ENCODE data around the gene LNP1.

Gene LNP1

GRCh38 chr3:100448079-100448478, 46.7 kb downstream of the LNP1 start:
- H3K4me3 ChIP-seq = no peak overlapping the region
- TF ChIP-seq CTCF (IDR thresholded peaks at IDR 0.05) = no peak
- no peak overlapping the region for H3K27ac ChIP-seq
- no peak for DNase-seq (ENCODE audit: low spot score)

- no peak for DNase-seq (ENCODE audit: low spot score)
- Histone ChIP-seq H3K27ac (no peak overlapping the region), H3K4me3 (no peak overlapping the region)
- TF ChIP-seq CTCF (IDR thresholded peaks at IDR 0.05) = no peak
Observed at GRCh38 chr3:100449214-100449613, 47.9 kb downstream of the LNP1 start.

- no peak overlapping the region for H3K4me3 ChIP-seq
- H3K27ac ChIP-seq = no peak overlapping the region
- DNase-seq (ENCODE audit: low spot score) = no peak
- no peak for TF ChIP-seq CTCF (IDR thresholded peaks at IDR 0.05)
Observed at GRCh38 chr3:100454677-100455076, 53.3 kb downstream of the LNP1 start.

- Histone ChIP-seq H3K4me3 (no peak overlapping the region), H3K27ac (no peak overlapping the region)
- DNase-seq (ENCODE audit: low spot score) = no peak
Observed at GRCh38 chr3:100455841-100456550, 54.7 kb downstream of the LNP1 start.

GRCh38 chr3:100456745-100457144, 55.4 kb downstream of the LNP1 start:
- DNase-seq (ENCODE audit: low spot score) = no peak
- no peak overlapping the region for H3K27ac ChIP-seq
- TF ChIP-seq CTCF (IDR thresholded peaks at IDR 0.05) = no peak
- H3K4me3 ChIP-seq = no peak overlapping the region

More at GRCh38 chr3:100455841-100456550, 54.7 kb downstream of the LNP1 start:
- TF ChIP-seq CTCF (IDR thresholded peaks at IDR 0.05) = no peak

GRCh38 chr3:100457811-100458210, 56.5 kb downstream of the LNP1 start:
- DNase-seq (ENCODE audit: low spot score) = no peak
- Histone ChIP-seq H3K27ac (no peak overlapping the region), H3K4me3 (no peak overlapping the region)
- no peak for TF ChIP-seq CTCF (IDR thresholded peaks at IDR 0.05)

- DNase-seq (ENCODE audit: low spot score) = no peak
- no peak overlapping the region for H3K4me3 ChIP-seq
- no peak overlapping the region for H3K27ac ChIP-seq
- no peak for TF ChIP-seq CTCF (IDR thresholded peaks at IDR 0.05)
Observed at GRCh38 chr3:100458814-100459213, 57.5 kb downstream of the LNP1 start.

Data from coronary artery (tissue), 2 donors.